ENCODE measurements around the gene KRTAP10-9.
"Not testable (repeated sequence)": the region's sequence is repeated elsewhere in the genome, so short reads cannot be mapped to it uniquely, and the experiment has no call there.

KRTAP10-9 gene

GRCh38 chr21:44614961-44615391 is 11.9 kb upstream of the KRTAP10-9 start:
- no peak for DNase-seq (ENCODE audit: low read depth in 2 of 2)

GRCh38 chr21:44615466-44615865 is 11.4 kb upstream of the KRTAP10-9 start:
- DNase-seq (ENCODE audit: low read depth in 2 of 2) = no peak

GRCh38 chr21:44615911-44616590 is 10.8 kb upstream of the KRTAP10-9 start:
- no peak for DNase-seq (ENCODE audit: low read depth in 2 of 2)

GRCh38 chr21:44616591-44616926 is 10.3 kb upstream of the KRTAP10-9 start:
- DNase-seq (ENCODE audit: low read depth in 2 of 2) = no peak

GRCh38 chr21:44617071-44617501 is 9.8 kb upstream of the KRTAP10-9 start:
- DNase-seq (ENCODE audit: low read depth in 2 of 2) = no peak

- DNase-seq (ENCODE audit: low read depth in 2 of 2) = no peak
These were observed 8.4 kb upstream of the KRTAP10-9 start for GRCh38 chr21:44618504-44618903.

GRCh38 chr21:44618909-44619308 is 8.0 kb upstream of the KRTAP10-9 start:
- peak; percentile 12 to 28 for DNase-seq (ENCODE audit: low read depth in 2 of 2)

- DNase-seq (ENCODE audit: low read depth in 2 of 2) = no peak
These were observed 7.0 kb upstream of the KRTAP10-9 start for GRCh38 chr21:44619886-44620285.

- DNase-seq (ENCODE audit: low read depth in 2 of 2) = no peak
These were observed 3.3 kb upstream of the KRTAP10-9 start for GRCh38 chr21:44623575-44623974.

GRCh38 chr21:44625756-44626155 is 1.1 kb upstream of the KRTAP10-9 start:
- DNase-seq (ENCODE audit: low read depth in 2 of 2) = no peak

GRCh38 chr21:44626262-44626661 is 631 bp upstream of the KRTAP10-9 start:
- DNase-seq (ENCODE audit: low read depth in 2 of 2) = no peak

GRCh38 chr21:44627181-44627822 is 409 bp downstream of the KRTAP10-9 start:
- DNase-seq (ENCODE audit: low read depth in 2 of 2) = not testable (repeated sequence)

- not testable (repeated sequence) for DNase-seq (ENCODE audit: low read depth in 2 of 2)
These were observed 939 bp downstream of the KRTAP10-9 start for GRCh38 chr21:44627831-44628233.

- DNase-seq (ENCODE audit: low read depth in 2 of 2) = no peak
These were observed 2.0 kb downstream of the KRTAP10-9 start for GRCh38 chr21:44628707-44629391.

- DNase-seq (ENCODE audit: low read depth in 2 of 2) = no peak
These were observed 3.5 kb downstream of the KRTAP10-9 start for GRCh38 chr21:44630440-44630839.

GRCh38 chr21:44632067-44632466 is 5.2 kb downstream of the KRTAP10-9 start:
- no peak for DNase-seq (ENCODE audit: low read depth in 2 of 2)

GRCh38 chr21:44636209-44637017 is 9.5 kb downstream of the KRTAP10-9 start:
- DNase-seq (ENCODE audit: low read depth in 2 of 2) = no peak

GRCh38 chr21:44637018-44637850 is 10.3 kb downstream of the KRTAP10-9 start, which contains the start of gene KRTAP10-10:
Gene KRTAP10-10, plus strand, starts transcription at chr21:44637356. Its CDS starts 62 bp downstream, at chr21:44637418.
- no peak for DNase-seq (ENCODE audit: low read depth in 2 of 2)

GRCh38 chr21:44637851-44638348 is 11.0 kb downstream of the KRTAP10-9 start:
- DNase-seq (ENCODE audit: low read depth in 2 of 2) = not testable (repeated sequence)

GRCh38 chr21:44638506-44639330 is 11.8 kb downstream of the KRTAP10-9 start:
- not testable (repeated sequence) for DNase-seq (ENCODE audit: low read depth in 2 of 2)
